ENCODE data around the gene VWA3B.

GRCh38 chr2:98294711-98295110 is 207.7 kb downstream of the VWA3B start:
- TF ChIP-seq CTCF (IDR thresholded peaks at IDR 0.05; ENCODE audit: poor library complexity) = no peak
- TF ChIP-seq EZH2 (IDR thresholded peaks at IDR 0.05; ENCODE audit: borderline replicate concordance) = no peak
